ENCODE measurements around the gene CDH22. TPM values are rescaled to one million over a fixed set of nuclear protein-coding genes. Genes with fewer than 3 reads are reported as not detected.
A peak's percentile ranks its signal among the peaks of the same experiment; 100 is the strongest.

The CDH22 gene
- total and polyA plus RNA-seq, 10 of the 15 experiments (the other 5 are each of a cell fraction or from before 2014, with no cell fraction given): not detected

DNA sequence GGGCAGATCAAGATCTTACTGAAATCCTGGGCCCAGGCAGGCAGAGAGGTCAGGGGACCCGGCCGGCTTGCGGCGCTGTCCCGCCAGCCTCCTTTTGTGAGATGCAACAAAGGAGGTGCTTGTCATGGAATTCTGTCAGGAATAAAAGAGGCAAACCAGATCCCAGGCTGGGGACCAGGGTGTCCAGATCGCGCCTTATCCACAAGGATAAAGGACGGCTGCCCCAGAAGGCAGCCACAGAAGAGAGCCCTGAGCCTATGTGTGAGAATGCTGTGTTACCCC lies 42.6 kb upstream of the CDH22 start:
- Histone ChIP-seq H3K27ac (ENCODE audit: control insufficient read depth, insufficient read depth) (peak overlapping the region; percentile 91), H3K4me2 (ENCODE audit: control insufficient read depth, insufficient read depth) (peak overlapping the region; percentile 73), H3K9ac (ENCODE audit: control insufficient read depth, insufficient read depth, low read length) (0 out of 2 replicates have a peak overlapping the region, but pooled peaks have one; percentile 25), H3K27me3 (replicated peaks in 1 of 2; ENCODE audit: control insufficient read depth in 2 of 2, insufficient read depth in 2 of 2, low read length in 1 of 2) (no peaks in the 10 kb centered on the region), H4K20me1 (ENCODE audit: control insufficient read depth, insufficient read depth) (no peaks in the 10 kb centered on the region), H3K4me3 (no peak overlapping the region), H2AFZ (ENCODE audit: control insufficient read depth, low read depth, low read length) (no peak overlapping the region), H3K36me3 (ENCODE audit: control insufficient read depth in 2 of 2, insufficient read depth in 2 of 2, low read length in 1 of 2) (peaks cover 0 to 5% of the 10 kb centered on the region in 2 experiments; a peak in 2 of 4 replicates), H3K9me3 (replicated peaks; ENCODE audit: control insufficient read depth, insufficient read depth, low read length) (no peaks in the 10 kb centered on the region), H3K4me1 (ENCODE audit: control insufficient read depth, insufficient read depth, low read length) (peaks cover 33% of the 10 kb centered on the region), H3K79me2 (ENCODE audit: control insufficient read depth, insufficient read depth, low read length) (no peaks in the 10 kb centered on the region)
- in situ Hi-C loops (cut with MboI) (loop anchor here (25.0 kb wide), 1 partner anchor 539 kb away; the partner anchor contains the start of gene UBE2C), intact Hi-C loops (cut with micrococcal nuclease; ENCODE audit: unreplicated experiment) (loop anchor here (1.0 kb wide), 1 partner anchor 8 kb away; no protein-coding TSS in a partner anchor)
- RAD21 ChIA-PET (ENCODE audit: unreplicated experiment): interaction anchor here (1.1 to 1.6 kb wide), 2 partner anchors 13 to 51 kb away, joined by 3 to 10 read pairs; no protein-coding TSS in a partner anchor
- BruUV-seq (replicated peaks): TSS peak; percentile 98
- CTCF ChIA-PET: interaction anchor here (1.0 to 4.1 kb wide), 3 partner anchors 14 to 242 kb away, joined by 4 to 56 read pairs (median 5); no protein-coding TSS in a partner anchor
- POLR2A ChIA-PET: interaction anchor here (1.7 to 3.6 kb wide), 3 partner anchors 9 to 56 kb away, joined by 4 to 24 read pairs (median 14); partner anchors contain the start of gene ELMO2
- TF ChIP-seq NR2C2 (IDR thresholded peaks at IDR 0.05; ENCODE audit: borderline replicate concordance, control insufficient read depth, insufficient read length, low read depth): no peak
- TF ChIP-seq, protein P1, sequence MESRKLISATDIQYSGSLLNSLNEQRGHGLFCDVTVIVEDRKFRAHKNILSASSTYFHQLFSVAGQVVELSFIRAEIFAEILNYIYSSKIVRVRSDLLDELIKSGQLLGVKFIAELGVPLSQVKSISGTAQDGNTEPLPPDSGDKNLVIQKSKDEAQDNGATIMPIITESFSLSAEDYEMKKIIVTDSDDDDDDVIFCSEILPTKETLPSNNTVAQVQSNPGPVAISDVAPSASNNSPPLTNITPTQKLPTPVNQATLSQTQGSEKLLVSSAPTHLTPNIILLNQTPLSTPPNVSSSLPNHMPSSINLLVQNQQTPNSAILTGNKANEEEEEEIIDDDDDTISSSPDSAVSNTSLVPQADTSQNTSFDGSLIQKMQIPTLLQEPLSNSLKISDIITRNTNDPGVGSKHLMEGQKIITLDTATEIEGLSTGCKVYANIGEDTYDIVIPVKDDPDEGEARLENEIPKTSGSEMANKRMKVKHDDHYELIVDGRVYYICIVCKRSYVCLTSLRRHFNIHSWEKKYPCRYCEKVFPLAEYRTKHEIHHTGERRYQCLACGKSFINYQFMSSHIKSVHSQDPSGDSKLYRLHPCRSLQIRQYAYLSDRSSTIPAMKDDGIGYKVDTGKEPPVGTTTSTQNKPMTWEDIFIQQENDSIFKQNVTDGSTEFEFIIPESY (IDR thresholded peaks at IDR 0.05): no peak
- TF ChIP-seq, protein P2, sequence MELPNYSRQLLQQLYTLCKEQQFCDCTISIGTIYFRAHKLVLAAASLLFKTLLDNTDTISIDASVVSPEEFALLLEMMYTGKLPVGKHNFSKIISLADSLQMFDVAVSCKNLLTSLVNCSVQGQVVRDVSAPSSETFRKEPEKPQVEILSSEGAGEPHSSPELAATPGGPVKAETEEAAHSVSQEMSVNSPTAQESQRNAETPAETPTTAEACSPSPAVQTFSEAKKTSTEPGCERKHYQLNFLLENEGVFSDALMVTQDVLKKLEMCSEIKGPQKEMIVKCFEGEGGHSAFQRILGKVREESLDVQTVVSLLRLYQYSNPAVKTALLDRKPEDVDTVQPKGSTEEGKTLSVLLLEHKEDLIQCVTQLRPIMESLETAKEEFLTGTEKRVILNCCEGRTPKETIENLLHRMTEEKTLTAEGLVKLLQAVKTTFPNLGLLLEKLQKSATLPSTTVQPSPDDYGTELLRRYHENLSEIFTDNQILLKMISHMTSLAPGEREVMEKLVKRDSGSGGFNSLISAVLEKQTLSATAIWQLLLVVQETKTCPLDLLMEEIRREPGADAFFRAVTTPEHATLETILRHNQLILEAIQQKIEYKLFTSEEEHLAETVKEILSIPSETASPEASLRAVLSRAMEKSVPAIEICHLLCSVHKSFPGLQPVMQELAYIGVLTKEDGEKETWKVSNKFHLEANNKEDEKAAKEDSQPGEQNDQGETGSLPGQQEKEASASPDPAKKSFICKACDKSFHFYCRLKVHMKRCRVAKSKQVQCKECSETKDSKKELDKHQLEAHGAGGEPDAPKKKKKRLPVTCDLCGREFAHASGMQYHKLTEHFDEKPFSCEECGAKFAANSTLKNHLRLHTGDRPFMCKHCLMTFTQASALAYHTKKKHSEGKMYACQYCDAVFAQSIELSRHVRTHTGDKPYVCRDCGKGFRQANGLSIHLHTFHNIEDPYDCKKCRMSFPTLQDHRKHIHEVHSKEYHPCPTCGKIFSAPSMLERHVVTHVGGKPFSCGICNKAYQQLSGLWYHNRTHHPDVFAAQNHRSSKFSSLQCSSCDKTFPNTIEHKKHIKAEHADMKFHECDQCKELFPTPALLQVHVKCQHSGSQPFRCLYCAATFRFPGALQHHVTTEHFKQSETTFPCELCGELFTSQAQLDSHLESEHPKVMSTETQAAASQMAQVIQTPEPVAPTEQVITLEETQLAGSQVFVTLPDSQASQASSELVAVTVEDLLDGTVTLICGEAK (IDR thresholded peaks at IDR 0.05; ENCODE audit: borderline replicate concordance): no peak
- TF ChIP-seq RAD21 (IDR thresholded peaks at IDR 0.05; ENCODE audit: insufficient read depth, low read depth, low read length): no peak
- no peak for TF ChIP-seq PAX8 (IDR thresholded peaks at IDR 0.05)
- no peak for TF ChIP-seq KLF5 (IDR thresholded peaks at IDR 0.05; ENCODE audit: partially characterized antibody)
- 99% methylated on average over 8 of the region's 8 CpGs for WGBS (ENCODE audit: insufficient coverage, insufficient replicate concordance, low lambda C conversion rate, missing lambda C conversion rate)
- ATAC-seq (peak; percentile 18; the same call in 1 of the 3 replicates), FAIRE-seq (no peak), DNase-seq (ENCODE audit: low read depth, low spot score) (no peak)
- SMC1A ChIA-PET (ENCODE audit: uncharacterized antibody, unreplicated experiment): no interaction called here

Measured in GM12878 (cell line).